Mesothelial cell of epicardium (in vitro differentiated cells): Measurements from ENCODE around the gene TMEM163. TPM values are rescaled to one million over a fixed set of nuclear protein-coding genes. Genes with fewer than 3 reads are reported as not detected.

ENCODE experiments used
- DNase-seq, 2 experiments: peaks; one replicate each; pipeline ENCODE4 v3.0.0; 2021; ENCODE audit warnings: low spot score in 2 of 2; ENCODE audit not compliant: unreplicated experiment in 2 of 2
- H3K27ac Mint-ChIP-seq: 2 replicates; pipeline ENCODE4 v1.8.0; 2021; ENCODE audit warnings: mixed read lengths
- H3K27me3 Mint-ChIP-seq: 2 replicates; pipeline ENCODE4 v1.8.0; 2021; ENCODE audit warnings: low read depth, mixed read lengths
- H3K36me3 Mint-ChIP-seq: 2 replicates; pipeline ENCODE4 v1.8.0; 2021; ENCODE audit warnings: mixed read lengths
- H3K4me1 Mint-ChIP-seq: 2 replicates; pipeline ENCODE4 v1.8.0; 2021; ENCODE audit warnings: mixed read lengths
- H3K4me3 Mint-ChIP-seq: 2 replicates; pipeline ENCODE4 v1.8.0; 2021; ENCODE audit warnings: mild to moderate bottlenecking, moderate library complexity, mixed read lengths
- H3K9me3 Mint-ChIP-seq: 2 replicates; pipeline ENCODE4 v1.8.0; 2021; ENCODE audit warnings: mixed read lengths
- CTCF ChIP-seq: fragments of 200-600 bp; sonication (generic); IDR thresholded peaks from one replicate; pipeline ENCODE4 v1.5.0; 2021; ENCODE audit warnings: antibody characterized with exemption; ENCODE audit not compliant: unreplicated experiment
- total RNA-seq: library from RNA; stranded (reverse); gene quantifications from 3 replicates; pipeline ENCODE4 v1.2.1, GENCODE V29; 2021

Gene TMEM163
- total RNA-seq, 1 donor from 2014 or later, result 0.47 TPM

GRCh38 chr2:134739879-134740301 is 21.1 kb upstream of the TMEM163 start:
- DNase-seq, result no peak
- H3K4me3 Mint-ChIP-seq, result no peak overlapping the region
- peaks cover 5% of the 10 kb centered on the region for H3K27me3 Mint-ChIP-seq
- no peaks in the 10 kb centered on the region for H3K9me3 Mint-ChIP-seq
- no peaks in the 10 kb centered on the region for H3K4me1 Mint-ChIP-seq
- TF ChIP-seq CTCF, result no peak
- H3K27ac Mint-ChIP-seq, result no peak overlapping the region
- no peaks in the 10 kb centered on the region for H3K36me3 Mint-ChIP-seq

GRCh38 chr2:134739236-134739878 is 20.6 kb upstream of the TMEM163 start:
- no peak overlapping the region for H3K27ac Mint-ChIP-seq
- H3K4me1 Mint-ChIP-seq, result no peaks in the 10 kb centered on the region
- H3K36me3 Mint-ChIP-seq, result no peaks in the 10 kb centered on the region
- H3K9me3 Mint-ChIP-seq, result no peaks in the 10 kb centered on the region
- peaks cover 4% of the 10 kb centered on the region for H3K27me3 Mint-ChIP-seq
- no peak for TF ChIP-seq CTCF
- no peak overlapping the region for H3K4me3 Mint-ChIP-seq
- DNase-seq, result no peak

- no peak overlapping the region for H3K27ac Mint-ChIP-seq
- H3K4me1 Mint-ChIP-seq, result no peaks in the 10 kb centered on the region
- H3K27me3 Mint-ChIP-seq, result no peaks in the 10 kb centered on the region
- H3K4me3 Mint-ChIP-seq, result no peak overlapping the region
- no peaks in the 10 kb centered on the region for H3K36me3 Mint-ChIP-seq
- TF ChIP-seq CTCF, result no peak
- no peak for DNase-seq
- H3K9me3 Mint-ChIP-seq, result peaks cover 1% of the 10 kb centered on the region
Observed at GRCh38 chr2:134738141-134738870, 19.5 kb upstream of the TMEM163 start.

GRCh38 chr2:134737671-134738070 is 18.9 kb upstream of the TMEM163 start:
- no peak for DNase-seq
- Mint-ChIP-seq H3K27ac (no peak overlapping the region), H3K4me1 (no peaks in the 10 kb centered on the region), H3K4me3 (no peak overlapping the region), H3K9me3 (peaks cover 8% of the 10 kb centered on the region), H3K36me3 (no peaks in the 10 kb centered on the region), H3K27me3 (peaks cover 2% of the 10 kb centered on the region)
- TF ChIP-seq CTCF, result no peak

GRCh38 chr2:134736167-134736880 is 17.5 kb upstream of the TMEM163 start:
- Mint-ChIP-seq H3K27ac (no peak overlapping the region), H3K4me3 (no peak overlapping the region), H3K4me1 (no peaks in the 10 kb centered on the region)

More at GRCh38 chr2:134736167-134736880, 17.5 kb upstream of the TMEM163 start:
- H3K27me3 Mint-ChIP-seq, result peaks cover 2% of the 10 kb centered on the region
- H3K36me3 Mint-ChIP-seq, result no peaks in the 10 kb centered on the region
- no peak for DNase-seq
- peaks cover 15% of the 10 kb centered on the region for H3K9me3 Mint-ChIP-seq
- no peak for TF ChIP-seq CTCF
